GM18498 (cell line): Measurements from ENCODE around the gene CYP2A13.
A peak's percentile ranks its signal among the peaks of the same experiment; 100 is the strongest.
"Not testable (repeated sequence)": the region's sequence is repeated elsewhere in the genome, so short reads cannot be mapped to it uniquely, and the experiment has no call there.

Source experiments
- ATAC-seq: cut with Tn5 transposase; IDR thresholded peaks from one replicate; pipeline ENCODE4 v1.9.1; 2021; ENCODE audit warnings: mild to moderate bottlenecking, moderate library complexity; ENCODE audit not compliant: unreplicated experiment

Gene CYP2A13

DNA sequence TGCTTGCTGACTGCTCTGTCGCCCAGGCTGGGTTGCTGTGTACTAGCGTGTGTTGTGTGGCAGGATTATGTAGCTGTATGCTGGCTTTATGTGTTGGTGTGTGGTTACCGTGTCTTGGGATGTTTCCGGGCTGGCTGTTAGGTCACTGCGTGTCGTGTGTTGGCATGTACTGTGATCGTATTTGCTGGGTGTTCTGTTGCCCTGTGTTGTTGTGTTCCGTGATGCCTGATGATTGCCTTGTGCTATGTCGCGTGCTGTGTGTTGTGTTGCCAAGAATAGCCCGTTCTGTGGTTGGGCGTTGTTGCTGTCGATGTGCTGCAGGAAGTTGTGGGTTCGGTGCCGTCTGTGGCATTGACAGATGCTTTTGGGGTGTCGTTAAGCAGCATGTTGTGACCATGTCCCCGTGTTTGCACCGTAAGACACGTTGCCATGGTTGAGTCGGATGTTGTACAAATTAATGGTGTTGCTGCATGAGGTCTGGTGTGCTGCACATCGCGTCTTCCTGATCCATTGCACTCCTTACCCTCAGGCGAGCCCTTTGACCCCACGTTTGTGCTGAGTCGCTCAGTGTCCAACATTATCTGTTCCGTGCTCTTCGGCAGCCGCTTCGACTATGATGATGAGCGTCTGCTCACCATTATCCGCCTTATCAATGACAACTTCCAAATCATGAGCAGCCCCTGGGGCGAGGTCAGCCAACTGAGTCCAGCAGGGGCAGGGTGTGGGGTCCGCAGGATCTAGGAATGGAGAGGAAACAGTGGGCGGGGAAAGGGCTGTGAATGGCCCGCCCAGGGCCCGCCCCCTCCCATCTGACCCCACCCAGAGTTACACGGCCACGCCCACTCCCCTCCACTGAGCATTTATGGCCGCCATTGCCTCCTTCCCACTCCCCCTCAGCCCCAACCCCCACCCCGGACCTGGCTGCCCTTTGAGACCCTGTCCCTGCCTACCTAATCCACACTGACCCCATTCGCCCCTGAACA is 33.0 kb downstream of the CYP2A13 start:
- ATAC-seq, result not testable (repeated sequence)

DNA sequence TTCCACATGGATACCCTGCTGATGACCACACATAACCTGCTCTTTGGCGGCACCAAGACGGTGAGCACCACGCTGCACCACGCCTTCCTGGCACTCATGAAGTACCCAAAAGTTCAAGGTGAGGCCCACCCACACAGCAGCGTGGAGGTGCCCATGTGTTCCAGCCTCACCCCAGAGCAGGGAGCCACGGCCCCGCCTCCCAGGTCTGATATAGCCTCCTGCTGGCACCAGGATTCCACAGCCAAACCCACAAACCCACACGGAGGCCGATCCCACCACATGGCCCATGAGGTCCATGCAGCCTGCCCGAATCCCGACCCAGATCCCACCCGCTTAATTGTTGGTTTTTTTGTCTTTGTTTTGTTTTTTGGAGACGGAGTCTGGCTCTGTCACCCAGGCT is 34.6 kb downstream of the CYP2A13 start:
- not testable (repeated sequence) for ATAC-seq

DNA sequence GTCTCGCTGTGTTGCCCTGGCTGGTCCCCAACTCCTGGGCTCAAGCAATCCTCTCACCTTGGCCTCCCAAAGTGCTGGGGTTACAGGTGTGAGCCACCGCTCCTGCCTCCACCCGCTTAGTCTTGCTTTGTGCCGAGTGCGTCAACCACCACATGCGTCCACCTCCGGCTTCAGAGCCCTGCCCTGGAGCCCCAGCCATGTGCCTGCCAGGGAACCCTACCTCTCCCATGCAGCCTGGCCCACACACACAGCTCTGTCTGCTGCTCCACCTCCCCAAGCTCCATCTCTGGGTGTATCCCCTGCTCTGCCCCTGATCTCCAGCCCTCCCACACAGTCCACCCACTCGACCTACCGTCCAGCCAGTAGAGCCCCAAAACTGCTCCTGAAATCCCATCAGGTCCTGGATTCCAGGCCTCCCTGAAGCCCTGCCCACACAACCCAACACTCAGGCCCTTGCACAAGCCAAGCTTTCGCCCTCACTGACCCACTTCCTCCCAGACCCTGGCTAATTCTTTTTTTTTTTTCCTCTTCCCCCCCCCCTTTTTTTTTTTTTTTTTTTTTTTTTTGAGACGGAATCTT is 35.6 kb downstream of the CYP2A13 start:
- ATAC-seq, result no peak

DNA sequence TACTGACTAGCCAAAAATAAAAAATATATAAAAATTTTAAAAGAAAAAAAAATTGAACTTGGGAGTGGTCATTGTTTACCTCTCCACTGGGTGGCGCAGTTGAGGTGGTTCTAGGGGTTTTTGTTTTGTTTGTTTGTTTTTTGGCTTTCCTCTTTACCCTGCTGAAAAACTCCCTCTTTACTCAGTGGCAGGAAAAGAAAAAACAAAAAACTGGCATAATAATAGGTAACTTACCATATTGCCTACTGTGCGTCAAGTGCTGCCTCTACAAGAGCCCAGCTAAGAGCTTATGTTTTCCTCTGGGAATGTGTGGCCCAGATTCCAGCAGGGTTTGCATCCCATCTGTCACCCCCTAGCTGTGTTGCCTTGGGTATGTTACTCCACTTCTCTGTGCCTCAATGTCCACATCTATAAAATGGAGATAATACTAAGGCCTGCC is 38.5 kb downstream of the CYP2A13 start:
- not testable (repeated sequence) for ATAC-seq

DNA sequence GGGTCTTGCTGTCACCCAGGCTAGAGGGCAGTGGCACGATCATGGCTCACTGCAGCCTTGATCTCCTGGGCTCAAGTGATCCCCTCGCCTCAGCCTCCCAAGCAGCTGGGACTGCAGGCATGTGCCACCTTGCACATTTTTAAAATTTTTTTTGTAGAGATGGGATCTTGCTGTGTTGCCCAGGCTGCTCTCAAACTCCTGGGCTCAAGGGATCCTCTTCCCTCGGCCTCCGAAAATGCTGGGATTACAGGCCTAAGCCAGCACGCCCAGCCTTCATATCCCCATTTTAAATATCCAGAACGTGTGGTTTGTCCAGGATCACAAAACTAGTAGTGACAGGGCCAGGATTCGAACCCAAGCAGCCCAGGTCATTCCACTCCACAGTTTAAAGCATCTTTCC is 39.1 kb downstream of the CYP2A13 start:
- ATAC-seq, result not testable (repeated sequence)

DNA sequence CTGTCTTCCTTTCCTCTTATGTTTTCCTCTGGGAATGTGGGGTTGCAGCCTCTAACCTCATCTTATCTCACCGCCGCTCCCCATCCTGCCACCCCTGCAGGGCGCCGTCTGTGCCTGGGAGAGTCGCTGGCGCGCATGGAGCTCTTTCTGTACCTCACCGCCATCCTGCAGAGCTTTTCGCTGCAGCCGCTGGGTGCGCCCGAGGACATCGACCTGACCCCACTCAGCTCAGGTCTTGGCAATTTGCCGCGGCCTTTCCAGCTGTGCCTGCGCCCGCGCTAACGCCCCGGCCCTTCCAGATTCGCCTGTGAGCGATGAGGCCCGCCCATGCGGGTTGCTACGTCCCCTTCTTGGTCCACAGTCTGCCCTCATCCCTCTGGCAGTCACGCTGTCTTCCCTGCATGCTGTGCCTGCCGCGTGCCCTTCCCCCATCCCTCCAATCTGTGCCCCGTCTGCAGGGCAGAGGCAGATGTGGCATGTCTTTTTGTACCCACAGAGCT is 39.6 kb downstream of the CYP2A13 start:
- ATAC-seq, result peak; percentile 54

DNA sequence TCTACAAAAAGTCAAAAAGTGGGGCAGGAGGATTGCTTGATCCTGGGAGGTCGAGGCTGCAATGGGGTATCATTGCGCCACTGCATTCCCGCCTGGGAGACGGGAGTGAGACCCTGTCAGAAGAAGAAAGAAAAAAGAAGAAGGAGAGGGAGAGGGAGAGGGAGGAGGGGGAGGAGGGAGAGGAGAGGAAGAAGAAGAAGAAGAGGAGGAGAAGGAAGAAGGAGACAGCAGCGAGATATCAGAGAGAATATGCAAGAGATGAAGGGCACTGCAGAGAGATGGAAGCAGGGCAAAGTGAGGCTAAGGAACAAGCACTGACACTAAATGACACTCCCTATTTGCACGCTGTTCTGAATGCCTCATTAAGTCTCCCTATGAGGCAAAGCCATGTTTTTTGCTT is 40.4 kb downstream of the CYP2A13 start:
- no peak for ATAC-seq

DNA sequence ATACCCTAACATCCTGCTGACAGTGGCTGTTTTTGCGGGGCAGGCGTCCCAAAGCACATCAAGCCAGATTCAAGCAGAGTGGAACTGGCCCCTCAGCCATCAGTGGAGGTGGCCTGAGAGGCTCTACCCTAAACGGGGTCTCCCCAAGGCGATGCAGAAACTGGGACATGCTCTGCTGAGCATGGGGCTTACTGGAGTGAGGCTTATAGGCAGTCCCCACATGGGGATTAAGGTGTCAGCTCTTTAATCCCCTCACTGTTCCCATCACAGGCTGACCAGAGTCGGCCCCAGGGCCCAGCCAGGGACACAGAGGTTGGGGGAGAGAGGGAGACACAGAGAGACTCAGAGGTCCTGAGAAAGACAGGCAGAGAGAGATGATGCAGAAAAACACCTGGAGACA is 42.9 kb downstream of the CYP2A13 start:
- no peak for ATAC-seq

DNA sequence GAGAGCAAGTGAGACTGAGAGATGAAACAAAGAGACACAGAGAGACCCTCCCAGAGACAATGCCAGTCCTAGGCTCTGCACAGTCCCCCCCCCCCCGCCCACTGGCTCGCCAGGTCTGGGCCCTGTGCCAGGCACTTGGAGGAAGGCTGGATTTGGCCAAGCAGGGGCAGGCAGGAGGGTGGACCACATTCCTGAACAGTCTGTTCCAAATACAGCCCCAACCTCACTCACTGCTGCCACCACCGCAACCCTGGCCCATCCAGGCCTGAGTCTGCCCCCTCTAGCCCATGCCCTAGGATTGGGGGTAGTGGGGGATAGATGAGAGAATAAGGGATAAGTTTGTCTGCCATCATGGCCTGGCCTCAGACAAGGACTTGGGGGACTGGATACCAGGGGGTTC is 45.0 kb downstream of the CYP2A13 start:
- no peak for ATAC-seq

DNA sequence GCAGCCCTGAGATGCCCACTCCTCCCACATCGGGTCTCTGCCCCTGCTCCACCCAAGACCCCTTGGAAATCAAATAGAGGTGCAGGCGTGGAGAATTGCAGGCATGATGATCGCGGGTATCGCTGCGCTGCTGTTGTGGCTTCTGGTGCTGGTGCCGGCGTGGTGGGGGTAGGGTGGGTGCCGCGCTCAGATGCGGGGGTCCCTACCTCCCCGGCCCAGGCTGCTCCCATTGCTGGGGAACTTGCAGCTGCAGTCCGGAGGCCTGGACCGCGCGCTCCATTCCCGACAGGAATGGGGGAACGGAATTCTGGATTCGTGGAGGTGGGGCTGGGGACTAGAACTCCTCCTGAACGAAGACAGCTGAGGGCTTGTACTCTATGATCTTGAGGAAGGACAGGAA is 46.4 kb downstream of the CYP2A13 start:
- no peak for ATAC-seq

DNA sequence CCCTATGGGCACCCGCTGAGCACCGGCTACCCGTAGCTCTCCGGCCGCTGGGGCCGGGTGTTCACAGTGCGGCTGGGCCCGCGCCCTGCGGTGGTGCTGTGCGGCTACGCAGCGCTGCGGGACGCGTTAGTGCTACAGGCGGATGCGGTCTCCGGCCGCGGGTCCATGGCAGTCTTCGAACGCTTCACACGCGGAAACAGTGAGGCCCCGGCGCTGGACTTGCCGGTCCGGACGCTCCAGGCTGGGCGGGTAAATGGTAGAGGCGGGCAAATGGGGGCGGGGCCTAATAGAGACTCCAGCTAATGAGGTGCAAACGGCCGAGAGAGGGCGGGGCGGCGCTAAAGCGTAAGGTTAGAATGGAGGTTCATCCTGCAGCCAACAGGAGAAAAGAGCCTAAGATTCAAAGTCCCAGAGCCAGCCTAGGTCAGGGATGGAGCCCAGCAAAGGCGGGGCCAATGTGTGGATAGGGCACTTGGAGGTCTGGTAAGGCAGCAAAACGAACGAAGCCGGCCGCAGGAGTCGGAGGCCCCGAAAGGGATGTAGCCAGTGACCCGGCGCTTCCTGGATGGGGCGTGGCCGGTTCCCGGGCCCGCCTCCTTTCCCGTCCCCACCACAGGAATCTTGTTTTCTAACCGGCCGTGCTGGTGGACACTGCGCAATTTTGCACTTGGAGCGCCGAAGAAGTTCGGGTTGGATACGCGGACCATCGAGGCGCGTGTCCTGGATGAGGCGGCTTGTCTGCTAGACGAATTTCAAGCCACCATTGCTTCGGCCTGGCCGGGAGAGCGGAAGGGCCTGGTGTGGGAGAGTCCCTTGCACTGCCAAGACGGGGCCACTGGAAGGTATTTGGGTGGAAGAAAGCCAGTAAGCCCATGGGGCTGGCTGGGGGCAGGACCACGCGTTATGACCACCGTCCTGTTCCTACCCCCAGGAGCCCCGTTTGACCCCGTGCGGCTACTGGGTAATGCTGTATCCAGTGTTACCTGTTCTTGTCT is 47.4 kb downstream of the CYP2A13 start:
- peak; percentile 63 for ATAC-seq

DNA sequence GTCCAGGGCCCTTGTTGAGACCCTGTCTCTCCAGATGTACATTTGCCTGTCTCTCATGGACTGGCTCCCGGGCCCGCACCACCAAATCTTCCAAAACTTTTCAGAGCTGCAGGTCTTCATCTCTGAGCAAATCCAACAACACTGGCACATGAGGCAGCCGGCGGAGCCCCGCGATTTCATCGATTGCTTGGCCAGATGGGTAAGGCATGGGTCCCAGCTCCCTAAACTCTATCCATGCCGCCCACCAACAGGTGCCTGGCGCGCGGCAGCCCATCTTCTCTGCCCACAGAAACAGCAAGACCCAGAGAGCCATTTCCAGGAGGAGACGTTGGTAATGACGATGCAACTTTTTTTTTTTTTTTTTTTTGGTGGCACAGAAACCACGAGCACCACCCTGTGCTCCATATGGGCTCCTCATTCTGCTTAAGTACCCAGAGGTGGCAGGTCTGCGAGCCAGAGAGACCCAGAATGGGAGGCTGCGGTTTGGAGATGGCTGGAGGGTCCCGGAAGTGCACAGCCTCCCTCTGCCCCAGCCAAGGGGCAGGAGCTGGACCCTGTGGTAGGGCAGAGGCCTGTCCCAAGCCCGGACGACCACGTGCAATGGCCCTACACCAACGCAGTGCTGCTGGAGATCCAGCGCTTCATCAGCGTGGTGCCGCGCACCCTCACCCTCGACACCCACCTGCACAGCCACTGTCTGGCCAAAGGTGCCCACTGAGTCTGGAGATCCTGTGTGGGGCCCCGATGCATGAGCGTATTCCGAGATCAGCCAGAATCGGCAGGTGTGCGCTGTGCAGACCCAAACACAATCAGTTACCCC is 48.6 kb downstream of the CYP2A13 start:
- ATAC-seq, result no peak

DNA sequence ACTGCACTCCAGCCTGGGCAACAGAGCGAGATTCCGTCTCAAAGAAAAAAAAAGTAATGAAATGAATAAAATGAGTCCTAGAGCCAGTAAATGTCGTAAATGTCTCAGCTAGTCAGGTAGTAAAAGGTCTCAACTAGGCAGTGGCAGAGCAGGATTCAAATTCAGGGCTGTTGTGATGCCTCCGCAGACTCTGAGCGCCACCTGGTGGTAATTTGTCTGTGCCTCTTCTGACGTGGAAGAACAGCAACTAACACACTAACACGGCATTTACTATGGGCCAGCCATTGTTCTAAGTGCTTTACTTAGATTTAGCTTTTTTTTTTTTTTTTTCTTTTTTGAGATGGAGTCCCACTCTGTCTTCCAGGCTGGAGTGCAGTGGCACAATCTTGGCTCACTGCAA is 56.2 kb downstream of the CYP2A13 start:
- ATAC-seq, result no peak
